ENCODE results near the gene OGFR. TPM values are rescaled to one million over a fixed set of nuclear protein-coding genes. Genes with fewer than 3 reads are reported as not detected.

Gene OGFR
- total and polyA plus RNA-seq, 2 donors (not counting 1 experiment from before 2014, with no cell fraction given): 71.7 to 102 TPM

GRCh38 chr20:62835931-62836861 is 31.6 kb downstream of the OGFR start:
- no peaks in the 10 kb centered on the region for H3K27me3 Mint-ChIP-seq

More at GRCh38 chr20:62835931-62836861, 31.6 kb downstream of the OGFR start:
- Histone ChIP-seq H3K4me1 (ENCODE audit: control insufficient read depth in 2 of 2, insufficient read depth in 2 of 2, low read length in 2 of 2) (peaks cover 35 to 45% of the 10 kb centered on the region in 2 donors), H4K20me1 (ENCODE audit: control insufficient read depth, insufficient read depth, low read length, poor library complexity, severe bottlenecking) (no peaks in the 10 kb centered on the region), H2AFZ (ENCODE audit: insufficient read depth, low read depth, low read length, poor library complexity, severe bottlenecking) (no peak overlapping the region), H3K9me3 (ENCODE audit: control extremely low read depth in 1 of 3, control insufficient read depth in 2 of 3, insufficient read depth in 1 of 3, low read length in 2 of 3) (no peaks in the 10 kb centered on the region), H3K36me3 (replicated peaks in 1 of 2; ENCODE audit: control extremely low read depth in 1 of 2, control insufficient read depth in 1 of 2, extremely low read depth in 1 of 2, insufficient read depth in 2 of 2, low read length in 1 of 2) (peaks cover 0 to 3% of the 10 kb centered on the region in 2 experiments), H3K4me3 (ENCODE audit: control extremely low read depth in 1 of 5, extremely low read depth in 1 of 5, insufficient read depth in 1 of 5, low read depth in 2 of 5, low read length in 4 of 5) (no peak overlapping the region), H3K27ac (ENCODE audit: low read length in 2 of 2) (no peak overlapping the region), H3K9ac (ENCODE audit: low read length) (no peak overlapping the region), H3K4me2 (replicated peaks; ENCODE audit: low read depth, low read length, poor library complexity, severe bottlenecking) (no peak overlapping the region), H3K79me2 (ENCODE audit: control insufficient read depth, insufficient read depth, low read length) (no peaks in the 10 kb centered on the region), H3K27me3 (replicated peaks in 1 of 4; ENCODE audit: control extremely low read depth in 1 of 4, control insufficient read depth in 3 of 4, insufficient read depth in 4 of 4, low read length in 3 of 4) (no peaks in the 10 kb centered on the region)
- H3K27ac Mint-ChIP-seq: peak overlapping the region; percentile 61
- H3K9me3 Mint-ChIP-seq (ENCODE audit: insufficient read depth): no peaks in the 10 kb centered on the region
- WGBS (ENCODE audit: insufficient coverage): 83% methylated on average over 52 of the region's 52 CpGs
- CTCF ChIA-PET: no interaction called here
- intact Hi-C loops (cut with micrococcal nuclease): no loop called here
- no peak overlapping the region for H3K4me3 Mint-ChIP-seq
- peaks cover 45% of the 10 kb centered on the region for H3K4me1 Mint-ChIP-seq
- peak; percentile 21 for DNase-seq
- TF ChIP-seq CTCF (IDR thresholded peaks at IDR 0.05) (no peak), EZH2 (IDR thresholded peaks at IDR 0.05; ENCODE audit: borderline replicate concordance, insufficient read depth, low read depth, low read length, poor library complexity, severe bottlenecking) (no peak)
- POLR2A ChIA-PET: no interaction called here
- no peak for ATAC-seq (ENCODE audit: low read depth)

Data from B cell (primary cell).